SK-N-SH (cell line): ENCODE results near the gene MYMK. TPM values are rescaled to one million over a fixed set of nuclear protein-coding genes. Genes with fewer than 3 reads are reported as not detected.

Experiments
- CTCF ChIA-PET: fragments of 300-600, 350-600 bp; formaldehyde crosslinking; extraction: SDS; loops from one replicate; lab custom pipeline; 2021; lab: Yijun Ruan, JAX
- POLR2A ChIA-PET: fragments of 350-600 bp; sonication (Branson Sonifier 250); formaldehyde crosslinking; extraction: SDS; loops from one replicate; lab custom pipeline; 2020; ENCODE audit warnings: antibody characterized with exemption, inconsistent platforms; lab: Yijun Ruan, JAX
- DNase-seq: peaks from one replicate; pipeline ENCODE4 v3.0.0; 2012
- H2AFZ ChIP-seq: fragments of 200-600 bp; sonication (generic); 2 replicates; pipeline ENCODE4 v1.8.1; 2016; ENCODE audit warnings: antibody characterized with exemption, mild to moderate bottlenecking, low read depth
- H3F3A ChIP-seq: fragments of 200-600 bp; sonication (generic); replicated peaks from 2 replicates; pipeline ENCODE3; 2016; ENCODE audit warnings: antibody characterized with exemption, mild to moderate bottlenecking; ENCODE audit not compliant: insufficient read depth
- H3K27ac ChIP-seq, 2 experiments: fragments of 200-500 bp in 1 of 2; fragments of 200-600 bp in 1 of 2; sonication (Bioruptor generic) in 1 of 2; sonication (generic), shearing (Covaris generic) in 1 of 2; 2 replicates each; pipeline versions ENCODE4 v1.5.1 to v1.6.1; 2014 to 2016; ENCODE audit warnings: low read depth in 2 of 2, inconsistent platforms in 1 of 2, low read length in 1 of 2, mild to moderate bottlenecking in 1 of 2, mixed read lengths in 1 of 2
- H3K27me3 ChIP-seq: fragments of 200-600 bp; sonication (generic), shearing (Covaris generic); 2 replicates; pipeline ENCODE4 v1.6.1; 2016; ENCODE audit warnings: mixed run types; ENCODE audit not compliant: insufficient read depth
- H3K36me3 ChIP-seq, 2 experiments: fragments of 200-500 bp in 1 of 2; fragments of 200-600 bp in 1 of 2; sonication (Bioruptor generic) in 1 of 2; sonication (generic) in 1 of 2; replicated peaks in 1 of 2; 2 replicates each; pipeline versions ENCODE3 to v1.5.1; 2014 to 2016; ENCODE audit warnings: low read length in 1 of 2, mild to moderate bottlenecking in 1 of 2; ENCODE audit not compliant: insufficient read depth in 2 of 2, control insufficient read depth in 1 of 2
- H3K4me1 ChIP-seq, 2 experiments: fragments of 200-500 bp in 1 of 2; fragments of 200-600 bp in 1 of 2; sonication (Bioruptor generic) in 1 of 2; sonication (generic), shearing (Covaris generic) in 1 of 2; 2 replicates each; pipeline versions ENCODE4 v1.5.1 to v1.6.1; 2014 to 2016; ENCODE audit warnings: low read depth in 1 of 2, low read length in 1 of 2, mixed run types in 1 of 2; ENCODE audit not compliant: insufficient read depth in 2 of 2, control insufficient read depth in 1 of 2
- H3K4me2 ChIP-seq: fragments of 200-600 bp; sonication (generic), shearing (Covaris generic); 2 replicates; pipeline ENCODE4 v1.6.1; 2017; ENCODE audit warnings: mixed run types
- H3K4me3 ChIP-seq, 2 experiments: fragments of 200-500 bp in 1 of 2; fragments of 200-600 bp in 1 of 2; sonication (Bioruptor generic) in 1 of 2; sonication (generic), shearing (Covaris generic) in 1 of 2; 2 replicates each; pipeline versions ENCODE4 v1.5.1 to v1.8.1; 2014 to 2016; ENCODE audit warnings: low read depth in 2 of 2, inconsistent platforms in 1 of 2, low read length in 1 of 2, mild to moderate bottlenecking in 1 of 2, mixed read lengths in 1 of 2, moderate library complexity in 1 of 2
- H3K79me2 ChIP-seq: fragments of 200-600 bp; sonication (generic); 2 replicates; pipeline ENCODE4 v1.8.1; 2017; ENCODE audit warnings: mild to moderate bottlenecking; ENCODE audit not compliant: insufficient read depth
- H3K9ac ChIP-seq: fragments of 200-600 bp; sonication (generic); 2 replicates; pipeline ENCODE4 v1.6.1; 2017; ENCODE audit warnings: mixed run types
- H3K9me2 ChIP-seq: fragments of 200-600 bp; sonication (generic); 2 replicates; pipeline ENCODE4 v1.6.1; 2017; ENCODE audit warnings: mixed run types
- H3K9me3 ChIP-seq: fragments of 200-600 bp; sonication (generic); 2 replicates; pipeline ENCODE4 v1.6.1; 2017; ENCODE audit warnings: mixed run types, mild to moderate bottlenecking, moderate library complexity
- H4K20me1 ChIP-seq: fragments of 200-600 bp; sonication (generic); 2 replicates; pipeline ENCODE4 v1.6.1; 2017; ENCODE audit warnings: mild to moderate bottlenecking, mixed run types; ENCODE audit not compliant: insufficient read depth
- CHD2 ChIP-seq: fragments of 150-350 bp; IDR thresholded peaks from 2 replicates; pipeline ENCODE4 v1.6.1; 2018; ENCODE audit warnings: low read length; ENCODE audit not compliant: partially characterized antibody
- EP300 ChIP-seq, 2 experiments: IDR thresholded peaks; 2 replicates each; pipeline versions ENCODE4 v1.4.0 to v1.6.1; 2012; ENCODE audit warnings: borderline replicate concordance in 1 of 2, low read depth in 1 of 2, low read length in 1 of 2
- EZH2phosphoT487 ChIP-seq: fragments of 200-600 bp; sonication (generic); IDR thresholded peaks from 2 replicates; pipeline ENCODE4 v1.6.1; 2017; ENCODE audit warnings: low read depth, mixed run types, mild to moderate bottlenecking, antibody characterized with exemption, moderate library complexity, borderline replicate concordance
- FOSL2 ChIP-seq: IDR thresholded peaks from 2 replicates; pipeline ENCODE4 v1.4.0; 2012; ENCODE audit warnings: low read depth, mild to moderate bottlenecking, moderate library complexity, borderline replicate concordance
- FOXM1 ChIP-seq: IDR thresholded peaks from 2 replicates; pipeline ENCODE4 v1.4.0; 2012; ENCODE audit warnings: low read depth, mild to moderate bottlenecking
- GABPA ChIP-seq: IDR thresholded peaks from 2 replicates; pipeline ENCODE4 v1.4.0; 2012; ENCODE audit warnings: low read depth, mild to moderate bottlenecking
- JUND ChIP-seq: IDR thresholded peaks from 2 replicates; pipeline ENCODE4 v1.4.0; 2012
- MAX ChIP-seq: IDR thresholded peaks from 2 replicates; pipeline ENCODE4 v1.4.0; 2012; ENCODE audit warnings: low read depth
- MXI1 ChIP-seq: IDR thresholded peaks from 2 replicates; pipeline ENCODE4 v1.6.1; 2012; ENCODE audit warnings: mild to moderate bottlenecking, low read depth, low read length, improper control_type of control experiment
- NFIC ChIP-seq: IDR thresholded peaks from 2 replicates; pipeline ENCODE4 v1.4.0; 2012; ENCODE audit warnings: borderline replicate concordance
- POLR2AphosphoS5 ChIP-seq: IDR thresholded peaks from 2 replicates; pipeline ENCODE4 v1.6.1; 2012; ENCODE audit warnings: low read depth, low read length
- RAD21 ChIP-seq: IDR thresholded peaks from 2 replicates; pipeline ENCODE4 v1.6.1; 2012; ENCODE audit warnings: mild to moderate bottlenecking, low read length
- RFX5 ChIP-seq: IDR thresholded peaks from 2 replicates; pipeline ENCODE4 v1.6.1; 2012; ENCODE audit warnings: mild to moderate bottlenecking, improper control_type of control experiment, low read length
- RXRA ChIP-seq: IDR thresholded peaks from 2 replicates; pipeline ENCODE4 v1.4.0; 2012; ENCODE audit warnings: low read depth, mild to moderate bottlenecking, borderline replicate concordance
- SIN3A ChIP-seq: IDR thresholded peaks from 2 replicates; pipeline ENCODE4 v1.6.1; 2012; ENCODE audit warnings: low read depth, mild to moderate bottlenecking, low read length, moderate library complexity, borderline replicate concordance
- TCF12 ChIP-seq: IDR thresholded peaks from 2 replicates; pipeline ENCODE4 v1.4.0; 2012
- TEAD4 ChIP-seq: IDR thresholded peaks from 2 replicates; pipeline ENCODE4 v1.4.0; 2012; ENCODE audit warnings: mild to moderate bottlenecking, borderline replicate concordance; ENCODE audit not compliant: insufficient read depth
- USF1 ChIP-seq: IDR thresholded peaks from 2 replicates; pipeline ENCODE4 v1.4.0; 2012; ENCODE audit warnings: low read depth, borderline replicate concordance
- WGBS: methylation state at CpG from one replicate; pipeline ENCODE4 v1.1.6; 2017; ENCODE audit warnings: low lambda C conversion rate; 5-methylcytosine and 5-hydroxymethylcytosine counted together
- polyA plus RNA-seq, 3 experiments: library from polyadenylated mRNA; depleted of rRNA; stranded (reverse); fragments of >200 nt; gene quantifications; 2 replicates each; pipeline ENCODE4 v1.2.3, GENCODE V29; 2012
- TF ChIP-seq, protein P1 (sequence below): fragments of 150-350 bp; IDR thresholded peaks from 2 replicates; pipeline ENCODE4 v1.6.1; 2016; ENCODE audit warnings: mild to moderate bottlenecking, low read depth, low read length
- TF ChIP-seq, protein P2 (sequence below): fragments of 150-350 bp; IDR thresholded peaks from 2 replicates; pipeline ENCODE4 v1.6.1; 2017; ENCODE audit warnings: antibody characterized with exemption, low read length, low read depth, borderline replicate concordance

Gene MYMK
- polyA plus RNA-seq, 1 of the 3 experiments (the other 2 are of a cell fraction) = not detected

DNA sequence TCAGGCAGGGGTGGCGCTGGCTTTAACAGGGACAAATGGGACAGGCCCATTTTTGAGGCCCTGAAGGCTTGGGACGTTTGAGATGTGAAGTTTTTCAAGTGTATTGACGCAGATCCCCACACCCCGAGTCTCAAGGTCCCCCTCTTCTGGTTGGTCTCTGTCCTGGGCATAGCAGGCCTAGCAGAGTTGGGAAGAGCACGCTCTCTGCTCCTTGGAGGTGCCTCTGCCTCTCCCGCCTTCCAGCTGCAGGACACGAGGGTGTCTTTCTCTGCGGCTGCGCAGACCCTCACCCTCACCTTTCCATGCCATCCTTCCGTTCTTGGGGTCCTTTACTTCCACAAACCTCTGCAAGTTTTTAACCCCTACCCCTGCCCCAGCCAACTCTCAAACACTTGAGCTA lies 28.4 kb upstream of the MYMK start:
- Histone ChIP-seq H3K27me3 (no peaks in the 10 kb centered on the region), H3K4me2 (no peak overlapping the region), H3K4me1 (peaks cover 6 to 30% of the 10 kb centered on the region in 2 experiments), H2AFZ (no peak overlapping the region), H3K9me3 (no peaks in the 10 kb centered on the region), H4K20me1 (no peaks in the 10 kb centered on the region), H3K36me3 (no peaks in the 10 kb centered on the region), H3K4me3 (no peak overlapping the region), H3K9me2 (no peaks in the 10 kb centered on the region), H3K79me2 (no peaks in the 10 kb centered on the region), H3K27ac (no peak overlapping the region; a peak in 1 of 4 replicates), H3K9ac (no peak overlapping the region), H3F3A (peaks cover 2% of the 10 kb centered on the region)
- POLR2A ChIA-PET = no interaction called here
- TF ChIP-seq JUND (no peak), SIN3A (no peak), MAX (no peak), RFX5 (no peak), NFIC (no peak), FOXM1 (no peak)
- 84% methylated on average over 6 of the region's 10 CpGs for WGBS
- CTCF ChIA-PET = interaction anchor here (0.6 to 1.1 kb wide), 5 partner anchors 8 to 76 kb away, joined by 3 to 4 read pairs (median 3); no protein-coding TSS in a partner anchor
- DNase-seq = no peak

DNA sequence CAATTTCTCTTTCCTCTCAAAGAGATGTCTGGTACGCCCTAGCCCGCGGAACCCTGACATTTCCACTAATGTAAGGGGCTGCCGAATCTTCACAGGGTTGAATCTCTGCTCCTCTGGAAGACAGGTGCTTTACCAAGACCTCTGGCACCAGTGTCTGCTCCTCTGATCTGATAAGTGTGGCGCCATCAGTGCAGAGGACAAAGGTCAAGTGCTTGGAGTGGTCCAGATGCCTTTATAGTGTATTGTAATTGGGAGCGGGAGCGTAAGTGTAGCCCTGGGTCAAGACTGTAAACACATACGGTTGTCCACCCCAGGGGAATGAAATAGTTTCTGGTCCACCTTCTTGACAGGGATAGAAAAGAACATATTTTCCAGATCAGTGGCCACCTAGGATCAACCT lies 27.5 kb upstream of the MYMK start:
- POLR2A ChIA-PET = no interaction called here
- H4K20me1 ChIP-seq = no peaks in the 10 kb centered on the region
- H3K9ac ChIP-seq = no peak overlapping the region

More for the DNA sequence above, 27.5 kb upstream of the MYMK start:
- H3K4me1 ChIP-seq = peaks cover 0 to 21% of the 10 kb centered on the region in 2 experiments; a peak in 1 of 4 replicates
- H3F3A ChIP-seq = no peaks in the 10 kb centered on the region
- DNase-seq = no peak
- no peaks in the 10 kb centered on the region for H3K9me2 ChIP-seq
- H3K4me3 ChIP-seq = no peak overlapping the region
- CTCF ChIA-PET = interaction anchor here (1.0 to 1.7 kb wide), 2 partner anchors 9 kb away, joined by 3 to 4 read pairs; no protein-coding TSS in a partner anchor
- no peak overlapping the region for H3K4me2 ChIP-seq
- 87% methylated on average over 8 of the region's 8 CpGs for whole genome bisulfite sequencing
- H3K27ac ChIP-seq = peak overlapping the region in 1 of 2 experiments; percentile 39; a peak in 1 of 4 replicates
- H3K9me3 ChIP-seq = no peaks in the 10 kb centered on the region
- H3K36me3 ChIP-seq = no peaks in the 10 kb centered on the region
- no peaks in the 10 kb centered on the region for H3K27me3 ChIP-seq
- no peak overlapping the region for H2AFZ ChIP-seq
- TF ChIP-seq, protein P1, sequence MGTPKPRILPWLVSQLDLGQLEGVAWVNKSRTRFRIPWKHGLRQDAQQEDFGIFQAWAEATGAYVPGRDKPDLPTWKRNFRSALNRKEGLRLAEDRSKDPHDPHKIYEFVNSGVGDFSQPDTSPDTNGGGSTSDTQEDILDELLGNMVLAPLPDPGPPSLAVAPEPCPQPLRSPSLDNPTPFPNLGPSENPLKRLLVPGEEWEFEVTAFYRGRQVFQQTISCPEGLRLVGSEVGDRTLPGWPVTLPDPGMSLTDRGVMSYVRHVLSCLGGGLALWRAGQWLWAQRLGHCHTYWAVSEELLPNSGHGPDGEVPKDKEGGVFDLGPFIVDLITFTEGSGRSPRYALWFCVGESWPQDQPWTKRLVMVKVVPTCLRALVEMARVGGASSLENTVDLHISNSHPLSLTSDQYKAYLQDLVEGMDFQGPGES = no peak
- TF ChIP-seq TEAD4 = no peak
- no peak for TF ChIP-seq FOSL2
- TF ChIP-seq, protein P2, sequence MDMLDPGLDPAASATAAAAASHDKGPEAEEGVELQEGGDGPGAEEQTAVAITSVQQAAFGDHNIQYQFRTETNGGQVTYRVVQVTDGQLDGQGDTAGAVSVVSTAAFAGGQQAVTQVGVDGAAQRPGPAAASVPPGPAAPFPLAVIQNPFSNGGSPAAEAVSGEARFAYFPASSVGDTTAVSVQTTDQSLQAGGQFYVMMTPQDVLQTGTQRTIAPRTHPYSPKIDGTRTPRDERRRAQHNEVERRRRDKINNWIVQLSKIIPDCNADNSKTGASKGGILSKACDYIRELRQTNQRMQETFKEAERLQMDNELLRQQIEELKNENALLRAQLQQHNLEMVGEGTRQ = no peak
- no peak for TF ChIP-seq POLR2AphosphoS5
- no peak for TF ChIP-seq USF1
- TF ChIP-seq EZH2phosphoT487 = no peak
- no peak for TF ChIP-seq RXRA
- no peak for TF ChIP-seq TCF12
- TF ChIP-seq MXI1 = no peak
- no peak for TF ChIP-seq EP300 (IDR thresholded peaks at IDR 0.05; ENCODE audit: borderline replicate concordance in 1 of 2, low read depth in 1 of 2, low read length in 1 of 2)
- no peak for TF ChIP-seq GABPA
- TF ChIP-seq NFIC = no peak
- no peak for TF ChIP-seq MAX
- no peak for TF ChIP-seq FOXM1
- no peak for TF ChIP-seq CHD2
- no peak for TF ChIP-seq RAD21
- H3K79me2 ChIP-seq = no peaks in the 10 kb centered on the region
